GM23338 (cell line): Measurements from ENCODE around the gene HCFC2. TPM values are rescaled to one million over a fixed set of nuclear protein-coding genes. Genes with fewer than 3 reads are reported as not detected.

ENCODE experiments used
- ATAC-seq: fragments of 200-7000 bp; cut with Tn5 transposase; 3 replicates; pipeline ENCODE4 v1.9.1; 2020
- DNase-seq: peaks from one replicate; pipeline ENCODE4 v3.0.0-alpha.2; 2015; ENCODE audit warnings: low spot score
- H2AFZ ChIP-seq: fragments of 200-600 bp; sonication (generic); 2 replicates; pipeline ENCODE4 v1.8.0; 2016; ENCODE audit warnings: antibody characterized with exemption, mild to moderate bottlenecking, moderate library complexity
- H3F3A ChIP-seq: fragments of 200-600 bp; sonication (generic); replicated peaks from 2 replicates; pipeline ENCODE4 v1.8.0; 2017; ENCODE audit warnings: antibody characterized with exemption, mixed run types, low read depth
- H3K27ac ChIP-seq: fragments of 200-600 bp; sonication (generic); 2 replicates; pipeline ENCODE4 v1.6.1; 2016; ENCODE audit warnings: low read depth
- H3K27me3 ChIP-seq: fragments of 200-600 bp; sonication (generic); 2 replicates; pipeline ENCODE4 v1.8.0; 2016; ENCODE audit warnings: mild to moderate bottlenecking, mixed run types, moderate library complexity; ENCODE audit not compliant: insufficient read depth
- H3K36me3 ChIP-seq: fragments of 200-600 bp; sonication (generic); 2 replicates; pipeline ENCODE4 v1.8.0; 2016; ENCODE audit warnings: mild to moderate bottlenecking; ENCODE audit not compliant: insufficient read depth
- H3K4me1 ChIP-seq: fragments of 200-600 bp; sonication (generic); 2 replicates; pipeline ENCODE4 v1.8.0; 2016; ENCODE audit warnings: mild to moderate bottlenecking, moderate library complexity; ENCODE audit not compliant: insufficient read depth
- H3K4me2 ChIP-seq: fragments of 200-600 bp; sonication (generic); 2 replicates; pipeline ENCODE4 v1.7.1; 2017; ENCODE audit warnings: mixed run types
- H3K4me3 ChIP-seq: fragments of 200-600 bp; sonication (generic); 2 replicates; pipeline ENCODE4 v1.6.1; 2016; ENCODE audit warnings: mixed run types
- H3K79me2 ChIP-seq: fragments of 200-600 bp; sonication (generic); replicated peaks from 2 replicates; pipeline ENCODE4 v1.8.0; 2017; ENCODE audit warnings: mild to moderate bottlenecking; ENCODE audit not compliant: insufficient read depth
- H3K9me2 ChIP-seq: fragments of 200-600 bp; sonication (generic); 2 replicates; pipeline ENCODE4 v1.8.0; 2017; ENCODE audit not compliant: insufficient read depth
- H4K20me1 ChIP-seq: fragments of 200-600 bp; sonication (generic); replicated peaks from 2 replicates; pipeline ENCODE4 v1.8.0; 2017; ENCODE audit warnings: mild to moderate bottlenecking; ENCODE audit not compliant: insufficient read depth
- H3K27ac Mint-ChIP-seq: 2 replicates; pipeline ENCODE4 v1.8.0; 2020; ENCODE audit warnings: inconsistent platforms, mild to moderate bottlenecking, moderate library complexity, mixed read lengths
- H3K27me3 Mint-ChIP-seq: 3 replicates; pipeline ENCODE4 v1.8.0; 2022; ENCODE audit warnings: low read depth, mild to moderate bottlenecking, moderate library complexity, mixed read lengths, inconsistent platforms; ENCODE audit not compliant: insufficient read depth, poor library complexity
- H3K36me3 Mint-ChIP-seq: 3 replicates; pipeline ENCODE4 v1.8.0; 2021; ENCODE audit warnings: low read depth, mild to moderate bottlenecking, inconsistent platforms, moderate library complexity, mixed read lengths
- H3K4me1 Mint-ChIP-seq: 3 replicates; pipeline ENCODE4 v1.8.0; 2020; ENCODE audit warnings: mild to moderate bottlenecking, inconsistent platforms, mixed read lengths
- H3K4me3 Mint-ChIP-seq: 3 replicates; pipeline ENCODE4 v1.8.0; 2021; ENCODE audit warnings: moderate library complexity, mild to moderate bottlenecking, inconsistent platforms, mixed read lengths
- H3K9me3 Mint-ChIP-seq: 3 replicates; pipeline ENCODE4 v1.8.0; 2020; ENCODE audit warnings: moderate library complexity, mild to moderate bottlenecking, inconsistent platforms, mixed read lengths
- CREB1 ChIP-seq: fragments of 250-450 bp; sonication (Bioruptor Pico); IDR thresholded peaks from 2 replicates; pipeline ENCODE4 v1.5.0; 2020; ENCODE audit warnings: low read depth, mild to moderate bottlenecking, moderate library complexity
- EZH2 ChIP-seq: fragments of 200-600 bp; sonication (generic); IDR thresholded peaks from one replicate; pipeline ENCODE4 v1.8.0; 2017; ENCODE audit warnings: antibody characterized with exemption, mild to moderate bottlenecking, low read depth; ENCODE audit not compliant: unreplicated experiment
- JUNB ChIP-seq: IDR thresholded peaks from one replicate; pipeline ENCODE4 v1.6.1; 2016; ENCODE audit warnings: antibody characterized with exemption; ENCODE audit not compliant: unreplicated experiment
- NANOG ChIP-seq: IDR thresholded peaks from 2 replicates; pipeline ENCODE4 v1.6.1; 2016; ENCODE audit warnings: antibody characterized with exemption, borderline replicate concordance
- POLR2AphosphoS5 ChIP-seq: IDR thresholded peaks from 2 replicates; pipeline ENCODE4 v1.6.1; 2016; ENCODE audit warnings: antibody characterized with exemption, low read depth
- STAT1 ChIP-seq: IDR thresholded peaks from one replicate; pipeline ENCODE4 v1.6.1; 2016; ENCODE audit warnings: antibody characterized with exemption; ENCODE audit not compliant: unreplicated experiment
- ZNF114 ChIP-seq: fragments of 250-450 bp; sonication (Bioruptor Pico); IDR thresholded peaks from 2 replicates; pipeline ENCODE4 v1.5.0; 2020; ENCODE audit warnings: mild to moderate bottlenecking, moderate library complexity
- polyA plus RNA-seq: library from polyadenylated mRNA; unstranded; fragments of >200 nt; fragmentation: Nextera tagmentation; extraction: Ambion mirVana; gene quantifications from 2 replicates; pipeline ENCODE4 v1.2.1, GENCODE V29; 2016
- total RNA-seq: library from RNA; depleted of rRNA; stranded (reverse); fragments of >200 nt; shearing (Covaris generic); gene quantifications from 2 replicates; pipeline ENCODE4 v1.2.3, GENCODE V29; 2014
- TF ChIP-seq, protein P1 (sequence below): IDR thresholded peaks from one replicate; pipeline ENCODE4 v1.6.1; 2018; ENCODE audit warnings: antibody characterized with exemption; ENCODE audit not compliant: unreplicated experiment
- TF ChIP-seq, protein P2 (sequence below), 2 experiments: fragments of 200-600 bp in 1 of 2; sonication (generic) in 1 of 2; conservative IDR thresholded peaks; 2 replicates each; pipeline versions ENCODE4 v1.5.1 to v1.6.1; 2016 to 2017; ENCODE audit warnings: antibody characterized with exemption in 2 of 2, low read depth in 2 of 2, mild to moderate bottlenecking in 2 of 2, moderate library complexity in 1 of 2
- TF ChIP-seq, protein P3 (sequence below): fragments of 250-450 bp; sonication (Bioruptor Pico); IDR thresholded peaks from 2 replicates; pipeline ENCODE4 v1.5.0; 2020; ENCODE audit warnings: mild to moderate bottlenecking, moderate library complexity

HCFC2 gene
- total and polyA plus RNA-seq, 2 experiments from 2014 or later = 1.9 to 2.5 TPM

DNA sequence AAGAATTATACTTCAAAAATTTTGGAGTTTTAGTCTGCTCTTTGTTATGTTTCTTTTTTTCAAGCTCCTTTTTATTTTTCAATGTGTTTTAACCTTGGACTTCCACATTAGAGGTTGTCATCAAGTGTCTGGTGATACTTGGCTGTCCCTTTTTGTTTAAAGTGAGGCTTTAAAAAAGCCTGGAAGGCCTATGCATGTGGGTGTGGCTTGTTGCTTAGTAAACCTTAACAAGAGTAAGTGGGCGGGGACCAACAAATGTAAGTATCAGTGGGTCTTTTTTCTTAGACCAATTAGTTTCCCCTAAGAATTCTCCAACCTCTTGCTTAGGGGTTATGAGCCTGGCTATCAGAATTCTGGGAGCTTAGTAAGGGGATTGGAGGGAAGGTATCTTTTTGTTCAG is 26.4 kb downstream of the HCFC2 start:
- Histone ChIP-seq H3K4me1 (no peaks in the 10 kb centered on the region), H3K79me2 (no peaks in the 10 kb centered on the region), H3K27me3 (no peaks in the 10 kb centered on the region), H3K9me2 (no peaks in the 10 kb centered on the region), H3K4me2 (no peak overlapping the region), H4K20me1 (no peaks in the 10 kb centered on the region), H3K36me3 (no peaks in the 10 kb centered on the region), H3F3A (no peaks in the 10 kb centered on the region), H3K27ac (no peak overlapping the region), H3K4me3 (no peak overlapping the region), H2AFZ (no peak overlapping the region)
- peak; percentile 77 for DNase-seq
- Mint-ChIP-seq H3K27ac (no peak overlapping the region), H3K27me3 (no peaks in the 10 kb centered on the region), H3K36me3 (no peaks in the 10 kb centered on the region), H3K9me3 (no peaks in the 10 kb centered on the region), H3K4me3 (no peak overlapping the region), H3K4me1 (no peaks in the 10 kb centered on the region)
- TF ChIP-seq NANOG (no peak), JUNB (no peak), EZH2 (no peak), STAT1 (no peak), ZNF114 (CRISPR knock-in tag) (no peak), POLR2AphosphoS5 (no peak)
- TF ChIP-seq, protein P1, sequence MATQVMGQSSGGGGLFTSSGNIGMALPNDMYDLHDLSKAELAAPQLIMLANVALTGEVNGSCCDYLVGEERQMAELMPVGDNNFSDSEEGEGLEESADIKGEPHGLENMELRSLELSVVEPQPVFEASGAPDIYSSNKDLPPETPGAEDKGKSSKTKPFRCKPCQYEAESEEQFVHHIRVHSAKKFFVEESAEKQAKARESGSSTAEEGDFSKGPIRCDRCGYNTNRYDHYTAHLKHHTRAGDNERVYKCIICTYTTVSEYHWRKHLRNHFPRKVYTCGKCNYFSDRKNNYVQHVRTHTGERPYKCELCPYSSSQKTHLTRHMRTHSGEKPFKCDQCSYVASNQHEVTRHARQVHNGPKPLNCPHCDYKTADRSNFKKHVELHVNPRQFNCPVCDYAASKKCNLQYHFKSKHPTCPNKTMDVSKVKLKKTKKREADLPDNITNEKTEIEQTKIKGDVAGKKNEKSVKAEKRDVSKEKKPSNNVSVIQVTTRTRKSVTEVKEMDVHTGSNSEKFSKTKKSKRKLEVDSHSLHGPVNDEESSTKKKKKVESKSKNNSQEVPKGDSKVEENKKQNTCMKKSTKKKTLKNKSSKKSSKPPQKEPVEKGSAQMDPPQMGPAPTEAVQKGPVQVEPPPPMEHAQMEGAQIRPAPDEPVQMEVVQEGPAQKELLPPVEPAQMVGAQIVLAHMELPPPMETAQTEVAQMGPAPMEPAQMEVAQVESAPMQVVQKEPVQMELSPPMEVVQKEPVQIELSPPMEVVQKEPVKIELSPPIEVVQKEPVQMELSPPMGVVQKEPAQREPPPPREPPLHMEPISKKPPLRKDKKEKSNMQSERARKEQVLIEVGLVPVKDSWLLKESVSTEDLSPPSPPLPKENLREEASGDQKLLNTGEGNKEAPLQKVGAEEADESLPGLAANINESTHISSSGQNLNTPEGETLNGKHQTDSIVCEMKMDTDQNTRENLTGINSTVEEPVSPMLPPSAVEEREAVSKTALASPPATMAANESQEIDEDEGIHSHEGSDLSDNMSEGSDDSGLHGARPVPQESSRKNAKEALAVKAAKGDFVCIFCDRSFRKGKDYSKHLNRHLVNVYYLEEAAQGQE = no peak
- TF ChIP-seq, protein P2, sequence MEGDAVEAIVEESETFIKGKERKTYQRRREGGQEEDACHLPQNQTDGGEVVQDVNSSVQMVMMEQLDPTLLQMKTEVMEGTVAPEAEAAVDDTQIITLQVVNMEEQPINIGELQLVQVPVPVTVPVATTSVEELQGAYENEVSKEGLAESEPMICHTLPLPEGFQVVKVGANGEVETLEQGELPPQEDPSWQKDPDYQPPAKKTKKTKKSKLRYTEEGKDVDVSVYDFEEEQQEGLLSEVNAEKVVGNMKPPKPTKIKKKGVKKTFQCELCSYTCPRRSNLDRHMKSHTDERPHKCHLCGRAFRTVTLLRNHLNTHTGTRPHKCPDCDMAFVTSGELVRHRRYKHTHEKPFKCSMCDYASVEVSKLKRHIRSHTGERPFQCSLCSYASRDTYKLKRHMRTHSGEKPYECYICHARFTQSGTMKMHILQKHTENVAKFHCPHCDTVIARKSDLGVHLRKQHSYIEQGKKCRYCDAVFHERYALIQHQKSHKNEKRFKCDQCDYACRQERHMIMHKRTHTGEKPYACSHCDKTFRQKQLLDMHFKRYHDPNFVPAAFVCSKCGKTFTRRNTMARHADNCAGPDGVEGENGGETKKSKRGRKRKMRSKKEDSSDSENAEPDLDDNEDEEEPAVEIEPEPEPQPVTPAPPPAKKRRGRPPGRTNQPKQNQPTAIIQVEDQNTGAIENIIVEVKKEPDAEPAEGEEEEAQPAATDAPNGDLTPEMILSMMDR (conservative IDR thresholded peaks at IDR 0.05; ENCODE audit: low read depth in 2 of 2) = no peak
- ATAC-seq = peak; percentile 67

DNA sequence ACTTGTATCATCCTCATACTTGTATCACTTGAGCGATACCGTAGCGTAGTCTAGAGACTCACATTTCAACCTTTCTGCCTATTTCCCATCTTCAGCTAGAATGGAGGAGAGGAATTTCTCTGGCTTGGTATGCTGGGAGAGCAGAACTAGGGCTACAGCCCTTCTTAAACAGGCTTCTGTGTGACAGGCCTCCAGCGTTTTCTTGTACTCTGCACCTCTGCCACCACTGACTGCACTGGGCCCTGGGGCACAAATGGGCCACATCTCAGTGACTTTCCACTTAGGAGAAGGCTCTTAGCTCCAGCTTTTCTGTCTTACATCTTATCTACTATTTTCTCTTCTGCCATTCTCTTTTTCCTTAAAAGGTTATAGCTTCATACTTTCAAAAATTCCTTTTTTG is 26.8 kb downstream of the HCFC2 start:
- H3K27ac ChIP-seq = no peak overlapping the region
- H3K27me3 ChIP-seq = no peaks in the 10 kb centered on the region
- H3K36me3 Mint-ChIP-seq = no peaks in the 10 kb centered on the region
- no peak overlapping the region for H3K4me3 ChIP-seq
- no peaks in the 10 kb centered on the region for H3K36me3 ChIP-seq
- H3F3A ChIP-seq = no peaks in the 10 kb centered on the region
- ATAC-seq (peak; percentile 52), DNase-seq (no peak)
- no peaks in the 10 kb centered on the region for H4K20me1 ChIP-seq
- H3K27ac Mint-ChIP-seq = no peak overlapping the region
- H3K4me1 Mint-ChIP-seq = no peaks in the 10 kb centered on the region
- no peak overlapping the region for H3K4me2 ChIP-seq
- no peaks in the 10 kb centered on the region for H3K27me3 Mint-ChIP-seq
- TF ChIP-seq POLR2AphosphoS5 (no peak), CREB1 (CRISPR knock-in tag) (no peak), STAT1 (no peak)
- TF ChIP-seq, protein P3, sequence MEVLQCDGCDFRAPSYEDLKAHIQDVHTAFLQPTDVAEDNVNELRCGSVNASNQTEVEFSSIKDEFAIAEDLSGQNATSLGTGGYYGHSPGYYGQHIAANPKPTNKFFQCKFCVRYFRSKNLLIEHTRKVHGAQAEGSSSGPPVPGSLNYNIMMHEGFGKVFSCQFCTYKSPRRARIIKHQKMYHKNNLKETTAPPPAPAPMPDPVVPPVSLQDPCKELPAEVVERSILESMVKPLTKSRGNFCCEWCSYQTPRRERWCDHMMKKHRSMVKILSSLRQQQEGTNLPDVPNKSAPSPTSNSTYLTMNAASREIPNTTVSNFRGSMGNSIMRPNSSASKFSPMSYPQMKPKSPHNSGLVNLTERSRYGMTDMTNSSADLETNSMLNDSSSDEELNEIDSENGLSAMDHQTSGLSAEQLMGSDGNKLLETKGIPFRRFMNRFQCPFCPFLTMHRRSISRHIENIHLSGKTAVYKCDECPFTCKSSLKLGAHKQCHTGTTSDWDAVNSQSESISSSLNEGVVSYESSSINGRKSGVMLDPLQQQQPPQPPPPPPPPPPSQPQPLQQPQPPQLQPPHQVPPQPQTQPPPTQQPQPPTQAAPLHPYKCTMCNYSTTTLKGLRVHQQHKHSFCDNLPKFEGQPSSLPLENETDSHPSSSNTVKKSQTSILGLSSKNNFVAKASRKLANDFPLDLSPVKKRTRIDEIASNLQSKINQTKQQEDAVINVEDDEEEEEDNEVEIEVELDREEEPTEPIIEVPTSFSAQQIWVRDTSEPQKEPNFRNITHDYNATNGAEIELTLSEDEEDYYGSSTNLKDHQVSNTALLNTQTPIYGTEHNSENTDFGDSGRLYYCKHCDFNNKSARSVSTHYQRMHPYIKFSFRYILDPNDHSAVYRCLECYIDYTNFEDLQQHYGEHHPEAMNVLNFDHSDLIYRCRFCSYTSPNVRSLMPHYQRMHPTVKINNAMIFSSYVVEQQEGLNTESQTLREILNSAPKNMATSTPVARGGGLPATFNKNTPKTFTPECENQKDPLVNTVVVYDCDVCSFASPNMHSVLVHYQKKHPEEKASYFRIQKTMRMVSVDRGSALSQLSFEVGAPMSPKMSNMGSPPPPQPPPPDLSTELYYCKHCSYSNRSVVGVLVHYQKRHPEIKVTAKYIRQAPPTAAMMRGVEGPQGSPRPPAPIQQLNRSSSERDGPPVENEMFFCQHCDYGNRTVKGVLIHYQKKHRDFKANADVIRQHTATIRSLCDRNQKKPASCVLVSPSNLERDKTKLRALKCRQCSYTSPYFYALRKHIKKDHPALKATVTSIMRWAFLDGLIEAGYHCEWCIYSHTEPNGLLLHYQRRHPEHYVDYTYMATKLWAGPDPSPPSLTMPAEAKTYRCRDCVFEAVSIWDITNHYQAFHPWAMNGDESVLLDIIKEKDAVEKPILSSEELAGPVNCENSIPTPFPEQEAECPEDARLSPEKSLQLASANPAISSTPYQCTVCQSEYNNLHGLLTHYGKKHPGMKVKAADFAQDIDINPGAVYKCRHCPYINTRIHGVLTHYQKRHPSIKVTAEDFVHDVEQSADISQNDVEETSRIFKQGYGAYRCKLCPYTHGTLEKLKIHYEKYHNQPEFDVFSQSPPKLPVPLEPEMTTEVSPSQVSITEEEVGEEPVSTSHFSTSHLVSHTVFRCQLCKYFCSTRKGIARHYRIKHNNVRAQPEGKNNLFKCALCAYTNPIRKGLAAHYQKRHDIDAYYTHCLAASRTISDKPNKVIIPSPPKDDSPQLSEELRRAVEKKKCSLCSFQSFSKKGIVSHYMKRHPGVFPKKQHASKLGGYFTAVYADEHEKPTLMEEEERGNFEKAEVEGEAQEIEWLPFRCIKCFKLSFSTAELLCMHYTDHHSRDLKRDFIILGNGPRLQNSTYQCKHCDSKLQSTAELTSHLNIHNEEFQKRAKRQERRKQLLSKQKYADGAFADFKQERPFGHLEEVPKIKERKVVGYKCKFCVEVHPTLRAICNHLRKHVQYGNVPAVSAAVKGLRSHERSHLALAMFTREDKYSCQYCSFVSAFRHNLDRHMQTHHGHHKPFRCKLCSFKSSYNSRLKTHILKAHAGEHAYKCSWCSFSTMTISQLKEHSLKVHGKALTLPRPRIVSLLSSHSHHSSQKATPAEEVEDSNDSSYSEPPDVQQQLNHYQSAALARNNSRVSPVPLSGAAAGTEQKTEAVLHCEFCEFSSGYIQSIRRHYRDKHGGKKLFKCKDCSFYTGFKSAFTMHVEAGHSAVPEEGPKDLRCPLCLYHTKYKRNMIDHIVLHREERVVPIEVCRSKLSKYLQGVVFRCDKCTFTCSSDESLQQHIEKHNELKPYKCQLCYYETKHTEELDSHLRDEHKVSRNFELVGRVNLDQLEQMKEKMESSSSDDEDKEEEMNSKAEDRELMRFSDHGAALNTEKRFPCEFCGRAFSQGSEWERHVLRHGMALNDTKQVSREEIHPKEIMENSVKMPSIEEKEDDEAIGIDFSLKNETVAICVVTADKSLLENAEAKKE (CRISPR knock-in tag) = no peak
- no peak overlapping the region for H3K4me3 Mint-ChIP-seq
- no peaks in the 10 kb centered on the region for H3K9me2 ChIP-seq
- no peaks in the 10 kb centered on the region for H3K9me3 Mint-ChIP-seq
- H3K79me2 ChIP-seq = no peaks in the 10 kb centered on the region
- no peaks in the 10 kb centered on the region for H3K4me1 ChIP-seq
- no peak overlapping the region for H2AFZ ChIP-seq
